PC-3 (cell line): ENCODE results near the gene LMBRD2.

Source experiments
- EZH2 ChIP-seq: fragments of 300-600 bp; sonication (generic); IDR thresholded peaks from one replicate; pipeline ENCODE4 v1.6.1; 2017; ENCODE audit warnings: antibody characterized with exemption, mild to moderate bottlenecking, low read length; ENCODE audit not compliant: unreplicated experiment
- TF ChIP-seq, protein P1 (sequence below): fragments of 300-600 bp; sonication (generic); conservative IDR thresholded peaks from 2 replicates; pipeline ENCODE4 v1.5.1; 2017; ENCODE audit warnings: antibody characterized with exemption, low read depth, mild to moderate bottlenecking, low read length

DNA sequence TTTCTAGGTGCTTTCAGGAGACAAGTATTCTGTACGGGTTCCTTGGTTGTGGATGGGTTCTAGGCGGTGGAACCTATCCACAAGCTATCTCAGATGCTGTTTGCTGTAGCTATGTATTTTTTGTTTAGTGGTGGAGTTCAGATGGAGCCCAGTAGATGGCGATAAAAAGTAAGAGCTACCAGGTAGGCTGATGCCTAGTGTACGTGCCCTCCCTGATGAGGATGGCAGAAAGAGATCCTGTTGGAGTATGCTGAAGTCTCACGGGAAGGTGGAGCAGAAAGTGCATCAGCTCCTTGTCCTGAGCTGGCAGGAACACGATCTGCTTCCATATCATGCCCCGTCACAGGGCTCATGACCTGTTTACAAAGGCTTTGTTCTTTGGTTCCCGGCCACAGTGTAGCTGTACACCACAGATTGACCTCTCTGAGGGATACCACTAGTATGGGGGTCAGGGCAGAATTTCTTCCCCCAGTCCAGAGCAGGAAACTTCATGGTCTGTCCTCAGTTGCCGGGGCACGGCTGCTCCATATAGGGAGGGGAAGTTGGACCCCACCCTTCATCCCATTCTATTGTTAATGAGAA lies 72.4 kb downstream of the LMBRD2 start:
- TF ChIP-seq, protein P1, sequence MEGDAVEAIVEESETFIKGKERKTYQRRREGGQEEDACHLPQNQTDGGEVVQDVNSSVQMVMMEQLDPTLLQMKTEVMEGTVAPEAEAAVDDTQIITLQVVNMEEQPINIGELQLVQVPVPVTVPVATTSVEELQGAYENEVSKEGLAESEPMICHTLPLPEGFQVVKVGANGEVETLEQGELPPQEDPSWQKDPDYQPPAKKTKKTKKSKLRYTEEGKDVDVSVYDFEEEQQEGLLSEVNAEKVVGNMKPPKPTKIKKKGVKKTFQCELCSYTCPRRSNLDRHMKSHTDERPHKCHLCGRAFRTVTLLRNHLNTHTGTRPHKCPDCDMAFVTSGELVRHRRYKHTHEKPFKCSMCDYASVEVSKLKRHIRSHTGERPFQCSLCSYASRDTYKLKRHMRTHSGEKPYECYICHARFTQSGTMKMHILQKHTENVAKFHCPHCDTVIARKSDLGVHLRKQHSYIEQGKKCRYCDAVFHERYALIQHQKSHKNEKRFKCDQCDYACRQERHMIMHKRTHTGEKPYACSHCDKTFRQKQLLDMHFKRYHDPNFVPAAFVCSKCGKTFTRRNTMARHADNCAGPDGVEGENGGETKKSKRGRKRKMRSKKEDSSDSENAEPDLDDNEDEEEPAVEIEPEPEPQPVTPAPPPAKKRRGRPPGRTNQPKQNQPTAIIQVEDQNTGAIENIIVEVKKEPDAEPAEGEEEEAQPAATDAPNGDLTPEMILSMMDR, result peak; percentile 83
- TF ChIP-seq EZH2, result no peak
